GM20431 (cell line): ENCODE results near the gene MAP2K3.

Experiments
- in situ Hi-C: fragments of 300-500 bp; cut with MseI, MboI; formaldehyde crosslinking; loops from one replicate; pipeline ENCODE4 v1.15.0; 2020; ENCODE audit warnings: low sequenced_read_pairs; ENCODE audit not compliant: unreplicated experiment

Gene MAP2K3

DNA sequence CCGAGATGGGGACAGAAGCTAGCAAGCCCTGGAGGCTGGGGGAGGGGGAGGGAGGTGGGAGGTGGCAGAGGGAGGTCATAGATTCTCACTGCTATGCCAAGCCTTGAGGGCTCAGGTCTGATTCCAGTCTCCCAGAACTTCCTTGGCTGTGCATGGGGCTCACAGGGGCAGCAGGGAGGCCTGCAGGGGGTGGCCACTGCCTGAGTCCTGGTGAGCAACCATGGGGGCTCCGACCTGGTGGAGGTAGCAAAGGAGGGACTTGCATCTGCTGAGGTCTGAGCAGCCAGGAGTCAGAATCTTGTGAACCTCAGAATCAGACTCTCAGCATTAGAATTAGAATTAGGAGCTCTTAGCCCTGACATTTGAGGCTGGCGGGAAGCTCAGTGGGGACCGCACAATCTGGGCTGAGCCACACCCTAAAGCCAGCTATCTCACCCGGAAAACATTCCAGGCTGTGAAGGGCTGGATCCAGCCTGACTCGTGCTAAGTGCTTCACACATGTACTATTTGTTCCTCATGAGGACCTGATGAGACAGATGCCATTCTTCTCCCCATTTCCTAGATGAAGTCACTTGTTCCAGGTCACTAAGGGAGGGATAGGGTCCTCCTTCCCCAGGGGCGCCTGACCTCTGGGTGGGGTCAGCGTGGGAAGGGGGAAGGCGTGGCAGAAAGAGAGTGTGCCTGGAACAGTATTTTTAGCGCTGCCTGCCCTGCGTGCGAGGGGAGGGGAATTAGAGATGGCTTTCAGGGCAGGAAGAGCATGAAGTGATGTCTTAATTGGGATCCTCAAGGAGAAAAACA is 74.4 kb downstream of the MAP2K3 start:
- in situ Hi-C loops, result no loop called here

DNA sequence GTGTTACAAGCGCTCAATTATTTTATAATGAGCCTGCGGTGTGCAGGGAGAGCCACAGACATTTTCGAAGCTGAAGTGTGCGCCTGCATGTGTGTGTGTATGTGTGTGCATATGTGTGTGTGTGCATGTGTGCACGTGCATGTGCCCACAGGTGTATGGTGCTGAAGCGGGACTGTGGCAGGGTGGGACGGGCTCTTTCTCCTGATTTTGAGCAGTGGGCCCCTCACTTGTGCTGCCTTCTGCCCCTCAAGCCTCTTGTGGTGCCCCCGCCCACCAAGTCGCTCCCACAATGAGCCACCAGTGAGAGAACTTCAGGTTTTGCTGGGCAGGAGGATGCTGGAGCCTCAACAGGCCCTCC is 75.0 kb downstream of the MAP2K3 start:
- in situ Hi-C loops, result no loop called here

DNA sequence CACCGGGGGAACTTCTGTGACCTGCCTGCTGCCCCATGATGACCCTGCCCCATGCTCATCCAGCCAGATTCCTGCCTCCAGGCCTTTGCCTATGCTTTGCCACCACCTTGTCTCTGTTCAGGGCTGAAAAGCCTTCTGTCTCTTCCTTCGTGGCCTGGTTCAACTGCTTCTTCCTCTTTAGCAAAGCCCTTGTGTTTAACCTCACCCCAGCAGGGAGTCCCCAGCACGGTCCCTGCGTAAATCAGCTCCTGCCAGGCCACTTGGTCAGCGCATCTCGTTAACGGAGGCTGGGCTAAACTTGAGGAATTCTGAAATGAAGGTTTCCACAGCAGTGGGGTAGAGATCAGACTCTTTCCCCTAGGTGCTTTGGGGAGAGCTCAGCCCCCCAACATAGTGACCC is 75.5 kb downstream of the MAP2K3 start:
- in situ Hi-C loops, result no loop called here

DNA sequence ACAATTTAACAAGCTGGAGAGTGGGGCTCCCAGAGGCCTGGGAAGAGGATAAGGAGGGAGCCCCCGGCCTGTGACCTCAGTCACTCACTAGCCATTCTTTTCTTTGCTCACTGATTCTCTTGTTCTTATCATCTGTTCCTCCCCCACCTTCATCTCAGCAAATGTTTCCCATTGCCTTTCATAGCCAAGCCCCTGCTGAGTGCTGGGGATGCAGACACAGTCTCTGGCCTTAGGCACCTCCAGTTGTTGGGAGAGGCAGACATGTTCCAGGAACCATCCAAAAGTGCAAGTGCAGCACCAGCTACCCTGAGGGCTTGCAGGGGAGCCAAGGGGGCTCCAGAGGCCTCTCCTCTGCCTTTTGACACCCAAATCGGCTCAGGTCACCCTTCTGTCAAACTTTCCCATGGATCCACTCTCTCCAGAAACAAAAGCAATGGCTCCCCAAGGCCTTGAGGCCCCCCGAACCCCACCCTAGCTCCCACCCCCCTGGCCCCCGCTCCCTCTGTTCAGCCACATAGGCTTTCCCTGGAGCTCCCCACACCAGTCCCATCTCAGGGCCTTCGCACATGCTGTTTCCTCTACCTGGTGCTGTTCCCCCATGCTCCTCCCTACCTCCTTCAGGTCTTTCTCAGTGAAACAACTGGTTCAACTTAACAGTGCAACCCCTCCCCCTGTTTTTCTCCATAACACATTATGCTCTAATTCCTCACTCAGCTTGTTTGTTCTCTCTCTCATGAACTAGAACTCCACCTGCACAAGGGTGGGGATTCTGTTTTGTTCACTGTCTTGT is 76.7 kb downstream of the MAP2K3 start:
- in situ Hi-C loops, result no loop called here

DNA sequence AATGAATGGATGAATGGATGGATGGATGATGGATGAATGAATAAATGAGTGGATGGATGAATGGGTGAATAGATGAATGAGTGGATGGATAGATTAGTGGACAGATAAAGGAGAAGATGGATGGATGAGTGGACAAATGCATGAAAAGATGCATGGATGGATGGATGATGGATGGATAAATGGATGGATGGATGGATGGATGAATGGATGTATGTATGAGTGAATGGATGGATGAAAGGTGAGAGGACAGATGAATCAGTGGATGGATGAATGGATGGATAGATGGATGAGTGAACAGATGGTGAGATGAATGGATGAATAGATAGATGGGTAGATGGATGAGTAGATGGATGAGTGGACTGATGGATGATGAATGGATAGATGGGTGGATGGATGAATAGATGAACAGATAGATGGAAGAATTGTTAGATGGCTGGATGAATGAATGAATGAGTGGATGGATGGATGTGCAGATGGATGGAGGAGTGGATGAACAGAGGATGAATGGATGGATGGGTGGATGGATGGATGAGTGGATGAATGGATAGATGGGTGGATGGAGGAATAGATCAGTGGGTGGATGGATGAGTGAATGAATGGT is 77.9 kb downstream of the MAP2K3 start:
- in situ Hi-C loops, result no loop called here

DNA sequence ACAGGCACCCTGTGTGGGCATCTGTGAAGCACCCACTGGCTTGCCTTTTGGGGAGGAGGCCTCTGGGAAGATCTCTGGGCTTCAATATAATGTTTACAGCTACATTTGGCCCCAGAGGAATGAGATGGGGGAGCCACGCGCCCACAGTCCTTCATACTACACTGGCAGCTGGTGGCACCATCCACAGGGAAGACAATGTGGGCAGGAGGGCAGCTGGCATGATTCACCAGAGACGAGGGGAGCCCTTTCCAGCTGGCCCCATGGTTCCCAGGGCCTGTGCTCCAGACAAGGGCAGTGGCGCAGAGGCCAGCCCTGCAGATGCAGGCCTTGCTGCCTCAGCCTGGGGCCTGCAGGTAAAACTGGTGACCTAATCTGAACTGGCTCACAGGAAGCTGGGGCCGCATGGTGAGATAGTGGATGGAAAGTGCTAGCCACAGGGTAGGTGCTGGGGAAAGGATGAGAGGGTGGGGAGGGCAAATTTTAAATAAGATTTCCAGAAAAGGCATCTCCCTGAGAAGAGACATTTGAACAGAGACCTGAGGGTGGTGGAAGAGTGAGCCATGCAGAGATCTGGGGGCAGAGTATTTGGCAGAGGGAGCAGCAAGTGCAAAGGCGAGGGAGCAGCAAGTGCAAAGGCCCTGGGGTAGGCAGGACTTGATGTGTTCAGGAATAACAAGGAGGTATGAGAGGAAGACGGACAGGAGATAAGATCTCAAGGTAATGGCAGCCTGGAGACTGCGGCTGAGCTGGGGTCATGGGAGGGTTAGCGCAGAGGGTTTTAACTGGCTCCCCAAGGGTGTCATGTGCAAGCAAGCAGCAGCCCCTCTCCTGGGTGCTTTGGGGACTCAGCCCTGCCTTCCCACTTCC is 79.5 kb downstream of the MAP2K3 start:
- in situ Hi-C loops, result no loop called here
